Measurements from ENCODE around the gene COX15.

The COX15 gene

GRCh38 chr10:99711129-99711719 is 20.7 kb downstream of the COX15 start:
- H3K4me1 Mint-ChIP-seq = no peaks in the 10 kb centered on the region
- H3K27me3 Mint-ChIP-seq (ENCODE audit: low read depth) = no peaks in the 10 kb centered on the region
- H3K36me3 Mint-ChIP-seq (ENCODE audit: low read depth) = peaks cover 53% of the 10 kb centered on the region
- TF ChIP-seq, protein P1, sequence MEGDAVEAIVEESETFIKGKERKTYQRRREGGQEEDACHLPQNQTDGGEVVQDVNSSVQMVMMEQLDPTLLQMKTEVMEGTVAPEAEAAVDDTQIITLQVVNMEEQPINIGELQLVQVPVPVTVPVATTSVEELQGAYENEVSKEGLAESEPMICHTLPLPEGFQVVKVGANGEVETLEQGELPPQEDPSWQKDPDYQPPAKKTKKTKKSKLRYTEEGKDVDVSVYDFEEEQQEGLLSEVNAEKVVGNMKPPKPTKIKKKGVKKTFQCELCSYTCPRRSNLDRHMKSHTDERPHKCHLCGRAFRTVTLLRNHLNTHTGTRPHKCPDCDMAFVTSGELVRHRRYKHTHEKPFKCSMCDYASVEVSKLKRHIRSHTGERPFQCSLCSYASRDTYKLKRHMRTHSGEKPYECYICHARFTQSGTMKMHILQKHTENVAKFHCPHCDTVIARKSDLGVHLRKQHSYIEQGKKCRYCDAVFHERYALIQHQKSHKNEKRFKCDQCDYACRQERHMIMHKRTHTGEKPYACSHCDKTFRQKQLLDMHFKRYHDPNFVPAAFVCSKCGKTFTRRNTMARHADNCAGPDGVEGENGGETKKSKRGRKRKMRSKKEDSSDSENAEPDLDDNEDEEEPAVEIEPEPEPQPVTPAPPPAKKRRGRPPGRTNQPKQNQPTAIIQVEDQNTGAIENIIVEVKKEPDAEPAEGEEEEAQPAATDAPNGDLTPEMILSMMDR (IDR thresholded peaks at IDR 0.05; ENCODE audit: unreplicated experiment in 3 of 3) = peak; percentile 35 to 43 (median 36)
- no peak overlapping the region for H3K27ac Mint-ChIP-seq
- H3K4me3 Mint-ChIP-seq = no peak overlapping the region
- no peaks in the 10 kb centered on the region for H3K9me3 Mint-ChIP-seq

- H3K9me3 Mint-ChIP-seq = no peaks in the 10 kb centered on the region
- TF ChIP-seq, protein P1 (IDR thresholded peaks at IDR 0.05; ENCODE audit: unreplicated experiment in 3 of 3) = no peak
- H3K27ac Mint-ChIP-seq = peak overlapping the region in 1 of 3 experiments; percentile 58
- peaks cover 56% of the 10 kb centered on the region for H3K36me3 Mint-ChIP-seq (ENCODE audit: low read depth)
- no peaks in the 10 kb centered on the region for H3K4me1 Mint-ChIP-seq
- H3K4me3 Mint-ChIP-seq = no peak overlapping the region
- H3K27me3 Mint-ChIP-seq (ENCODE audit: low read depth) = no peaks in the 10 kb centered on the region
Observed at GRCh38 chr10:99709480-99710229, 22.3 kb downstream of the COX15 start.

DNA sequence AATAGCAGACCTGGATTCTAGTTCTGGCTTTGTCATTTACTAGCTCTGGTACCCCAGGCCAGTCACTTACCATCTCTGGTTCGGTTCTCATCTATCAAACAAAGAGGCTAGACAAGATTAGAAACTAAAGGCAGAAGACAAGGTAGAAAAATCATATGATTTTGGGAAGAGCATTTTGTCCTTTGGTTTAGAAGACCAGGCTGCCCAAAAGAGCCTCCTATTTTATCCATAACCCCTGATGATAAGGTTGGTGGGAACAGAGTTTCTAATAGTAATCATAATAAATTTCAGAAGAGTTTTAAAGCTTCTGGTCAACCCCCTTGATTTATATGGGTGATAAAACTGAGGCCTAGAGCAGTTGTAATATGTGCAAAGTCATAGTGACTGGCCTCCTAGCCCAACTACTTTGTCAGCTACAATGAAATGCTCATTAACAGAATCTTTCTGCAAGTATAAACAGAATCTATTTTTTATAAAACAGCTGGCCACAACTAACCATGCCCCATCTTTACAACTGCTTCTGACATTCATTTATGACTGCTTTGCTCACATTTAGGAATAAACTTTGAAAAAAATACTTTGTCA is 23.4 kb downstream of the COX15 start:
- Mint-ChIP-seq H3K4me1 (no peaks in the 10 kb centered on the region), H3K4me3 (no peak overlapping the region), H3K27me3 (ENCODE audit: low read depth) (no peaks in the 10 kb centered on the region), H3K9me3 (no peaks in the 10 kb centered on the region), H3K27ac (peak overlapping the region in 1 of 3 experiments; percentile 3), H3K36me3 (ENCODE audit: low read depth) (peaks cover 57% of the 10 kb centered on the region)
- TF ChIP-seq, protein P1 (IDR thresholded peaks at IDR 0.05; ENCODE audit: unreplicated experiment in 3 of 3) = no peak

- Mint-ChIP-seq H3K36me3 (ENCODE audit: low read depth) (peaks cover 73% of the 10 kb centered on the region), H3K4me1 (peaks cover 10% of the 10 kb centered on the region), H3K27ac (peak overlapping the region; percentile 20 to 59 (median 24)), H3K9me3 (no peaks in the 10 kb centered on the region), H3K27me3 (ENCODE audit: low read depth) (no peaks in the 10 kb centered on the region), H3K4me3 (no peak overlapping the region)
- TF ChIP-seq, protein P1 (IDR thresholded peaks at IDR 0.05; ENCODE audit: unreplicated experiment in 3 of 3) = no peak
Observed at GRCh38 chr10:99700649-99701048, 31.3 kb downstream of the COX15 start.

DNA sequence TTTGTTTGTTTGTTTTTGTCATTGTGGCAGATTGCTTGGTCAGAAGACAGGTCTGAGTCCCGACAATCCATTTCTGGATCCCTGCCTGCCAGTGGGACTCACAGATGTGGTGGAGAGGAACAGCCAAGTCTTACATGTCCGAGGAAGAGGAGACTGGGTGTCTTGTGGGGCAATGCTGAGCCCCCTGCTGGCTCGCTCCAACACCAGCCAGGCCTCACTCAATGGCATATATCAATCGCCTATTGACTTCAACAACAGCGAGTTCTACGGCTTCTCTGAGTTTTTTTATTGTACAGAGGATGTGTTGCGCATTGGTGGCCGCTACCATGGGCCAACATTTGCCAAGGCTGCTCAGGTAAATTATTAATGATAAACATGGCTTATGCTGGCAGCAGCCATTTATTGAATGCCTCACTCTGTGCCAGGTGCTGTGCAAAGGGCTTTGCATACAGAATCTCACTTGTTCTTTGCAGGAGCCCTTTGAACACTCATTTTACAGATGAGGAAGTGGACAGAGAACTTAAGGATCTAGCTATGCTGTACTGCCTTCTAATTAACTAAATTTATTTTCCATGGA is 33.3 kb downstream of the COX15 start:
- Mint-ChIP-seq H3K4me1 (peaks cover 10% of the 10 kb centered on the region), H3K36me3 (ENCODE audit: low read depth) (peaks cover 62% of the 10 kb centered on the region), H3K27me3 (ENCODE audit: low read depth) (no peaks in the 10 kb centered on the region), H3K9me3 (no peaks in the 10 kb centered on the region), H3K27ac (no peak overlapping the region), H3K4me3 (no peak overlapping the region)
- TF ChIP-seq, protein P1 (IDR thresholded peaks at IDR 0.05; ENCODE audit: unreplicated experiment in 3 of 3) = no peak
